ENCODE data around the gene CDK4. TPM values are rescaled to one million over a fixed set of nuclear protein-coding genes. Genes with fewer than 3 reads are reported as not detected.
A peak's percentile ranks its signal among the peaks of the same experiment; 100 is the strongest.

Gene CDK4
- total RNA-seq, 4 donors from 2014 or later, result 95.2 to 137 (median 113) TPM

GRCh38 chr12:57741413-57741789 lies 10.7 kb downstream of the CDK4 start:
- intact Hi-C loops (cut with DNase I), result no loop called here
- TF ChIP-seq CTCF (IDR thresholded peaks at IDR 0.05) (no peak), POLR2A (IDR thresholded peaks at IDR 0.05) (no peak)
- H3K36me3 ChIP-seq, result no peaks in the 10 kb centered on the region
- H3K4me1 ChIP-seq, result peaks cover 11 to 34% of the 10 kb centered on the region in 2 donors
- H3K27ac ChIP-seq, result no peak overlapping the region
- peaks cover 28% of the 10 kb centered on the region for H3K27me3 ChIP-seq
- no peak overlapping the region for H3K4me3 ChIP-seq (replicated peaks in 1 of 3)
- H3K9me3 ChIP-seq, result no peaks in the 10 kb centered on the region
- WGBS, 2 donors, result 54 to 69% methylated on average over 1 of the region's 1 CpG
- no peak for DNase-seq

- H3K36me3 ChIP-seq, result no peaks in the 10 kb centered on the region
- WGBS, 2 donors, result 65 to 68% methylated on average over 5 of the region's 5 CpGs
- DNase-seq, result peak in 1 of 2 donors; percentile 17
- peaks cover 34% of the 10 kb centered on the region for H3K27me3 ChIP-seq
- intact Hi-C loops (cut with DNase I), result no loop called here
- no peak overlapping the region for H3K4me3 ChIP-seq (replicated peaks in 1 of 3)
- H3K27ac ChIP-seq, result no peak overlapping the region
- no peaks in the 10 kb centered on the region for H3K9me3 ChIP-seq
- H3K4me1 ChIP-seq, result peaks cover 11 to 38% of the 10 kb centered on the region in 2 donors
- no peak for TF ChIP-seq CTCF (IDR thresholded peaks at IDR 0.05)
- TF ChIP-seq POLR2A (IDR thresholded peaks at IDR 0.05), result no peak
Measured at GRCh38 chr12:57740656-57741412, 11.3 kb downstream of the CDK4 start.

GRCh38 chr12:57739914-57740538 lies 12.1 kb downstream of the CDK4 start:
- no peak for TF ChIP-seq CTCF (IDR thresholded peaks at IDR 0.05)
- TF ChIP-seq POLR2A (IDR thresholded peaks at IDR 0.05), result no peak
- Histone ChIP-seq H3K9me3 (no peaks in the 10 kb centered on the region), H3K36me3 (no peaks in the 10 kb centered on the region), H3K27ac (no peak overlapping the region), H3K4me3 (replicated peaks in 1 of 3) (no peak overlapping the region), H3K27me3 (peaks cover 40% of the 10 kb centered on the region), H3K4me1 (peaks cover 11 to 40% of the 10 kb centered on the region in 2 donors)
- intact Hi-C loops (cut with DNase I), result no loop called here
- DNase-seq, result no peak
- 20 to 24% methylated on average over 7 to 9 of the region's 10 CpGs for WGBS, 2 donors

GRCh38 chr12:57739387-57739786 lies 12.7 kb downstream of the CDK4 start:
- TF ChIP-seq CTCF (IDR thresholded peaks at IDR 0.05) (no peak), POLR2A (IDR thresholded peaks at IDR 0.05) (no peak)
- intact Hi-C loops (cut with DNase I), result no loop called here
- H3K36me3 ChIP-seq, result no peaks in the 10 kb centered on the region
- H3K4me1 ChIP-seq, result peaks cover 11 to 39% of the 10 kb centered on the region in 2 donors
- no peak overlapping the region for H3K27ac ChIP-seq
- no peaks in the 10 kb centered on the region for H3K9me3 ChIP-seq
- no peak for DNase-seq
- no peak overlapping the region for H3K4me3 ChIP-seq (replicated peaks in 1 of 3)
- 8 to 45% methylated on average over 5 to 7 of the region's 7 CpGs for WGBS, 2 donors
- H3K27me3 ChIP-seq, result peaks cover 40% of the 10 kb centered on the region

GRCh38 chr12:57738661-57739237 lies 13.4 kb downstream of the CDK4 start, which contains the start of gene AGAP2:
Gene AGAP2, minus strand, starts transcription at chr12:57738742. Its CDS starts 496 bp downstream, at chr12:57738246.
- peaks cover 40% of the 10 kb centered on the region for H3K27me3 ChIP-seq
- no peaks in the 10 kb centered on the region for H3K36me3 ChIP-seq
- H3K4me3 ChIP-seq (replicated peaks in 1 of 3), result peak within 1 kb of the TSS in 1 of 3 donors; percentile 29
- H3K9me3 ChIP-seq, result no peaks in the 10 kb centered on the region
- WGBS, 2 donors, result 9 to 20% methylated on average over 29 to 32 of the region's 36 CpGs
- no peak for TF ChIP-seq POLR2A (IDR thresholded peaks at IDR 0.05)
- TF ChIP-seq CTCF (IDR thresholded peaks at IDR 0.05), result no peak
- intact Hi-C loops (cut with DNase I), result no loop called here
- DNase-seq, result no peak
- H3K4me1 ChIP-seq, result peaks cover 11 to 36% of the 10 kb centered on the region in 2 donors
- no peak within 1 kb of the TSS for H3K27ac ChIP-seq

All from thyroid gland (tissue), 4 donors.